ENCODE measurements around the gene PPP1R14C.

GRCh38 chr6:150165020-150165702, 22.3 kb downstream of the PPP1R14C start:
- no peak for TF ChIP-seq CTCF (IDR thresholded peaks at IDR 0.05; ENCODE audit: poor library complexity)
- no peak for TF ChIP-seq EZH2 (IDR thresholded peaks at IDR 0.05; ENCODE audit: borderline replicate concordance)
- no peak for TF ChIP-seq EZH2phosphoT487 (IDR thresholded peaks at IDR 0.05; ENCODE audit: low read depth, severe bottlenecking, unreplicated experiment)
